ENCODE data around the gene CACNA2D3.

DNA sequence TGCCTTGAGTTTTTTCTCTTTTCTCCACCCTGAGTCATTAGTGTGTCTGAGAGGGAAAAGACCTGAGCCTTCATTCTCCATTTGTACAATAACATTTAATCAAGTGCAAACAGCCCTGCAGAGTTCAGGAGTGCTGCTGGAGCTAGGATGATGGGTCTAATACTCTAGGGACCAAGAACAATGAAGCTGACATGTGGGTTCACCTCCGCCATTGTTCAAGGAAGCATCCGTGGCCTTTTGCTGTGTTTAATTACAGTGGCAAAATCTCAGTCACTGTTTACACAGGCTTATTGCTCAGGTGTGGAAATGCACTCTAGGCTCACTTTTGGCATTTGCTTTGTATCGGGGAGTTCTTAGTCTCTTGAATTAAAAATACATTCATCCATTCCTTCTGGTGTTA, 545.9 kb downstream of the CACNA2D3 start:
- TF ChIP-seq TAF1 (IDR thresholded peaks at IDR 0.05; ENCODE audit: low read depth, low read length): no peak
- no peak for TF ChIP-seq POLR2A (IDR thresholded peaks at IDR 0.05; ENCODE audit: low read depth, low read length)
- no peak for TF ChIP-seq POLR2AphosphoS5 (IDR thresholded peaks at IDR 0.05; ENCODE audit: low read depth, low read length)
- TF ChIP-seq PAX5 (IDR thresholded peaks at IDR 0.05; ENCODE audit: insufficient read depth, low read length, severe bottlenecking): no peak
- TF ChIP-seq POU2F2 (IDR thresholded peaks at IDR 0.05; ENCODE audit: low read depth, low read length): no peak
- no peak for TF ChIP-seq SPI1 (IDR thresholded peaks at IDR 0.05; ENCODE audit: low read depth, low read length)

All from GM12891 (cell line).